SK-N-MC (cell line): Measurements from ENCODE around the gene PHYH.

Experiments
- EZH2 ChIP-seq: fragments of 200-600 bp; sonication (generic); IDR thresholded peaks from one replicate; pipeline ENCODE4 v1.6.1; 2017; ENCODE audit warnings: antibody characterized with exemption
- FOXP2 ChIP-seq: optimal IDR thresholded peaks from 2 replicates; pipeline ENCODE3; 2011; ENCODE audit warnings: mild to moderate bottlenecking, moderate library complexity; ENCODE audit not compliant: insufficient read depth; ENCODE audit errors: extremely low read length, control extremely low read depth
- POLR2AphosphoS5 ChIP-seq: IDR thresholded peaks from 2 replicates; pipeline ENCODE4 v1.6.1; 2012; ENCODE audit warnings: mild to moderate bottlenecking, low read depth, low read length, borderline replicate concordance

DNA sequence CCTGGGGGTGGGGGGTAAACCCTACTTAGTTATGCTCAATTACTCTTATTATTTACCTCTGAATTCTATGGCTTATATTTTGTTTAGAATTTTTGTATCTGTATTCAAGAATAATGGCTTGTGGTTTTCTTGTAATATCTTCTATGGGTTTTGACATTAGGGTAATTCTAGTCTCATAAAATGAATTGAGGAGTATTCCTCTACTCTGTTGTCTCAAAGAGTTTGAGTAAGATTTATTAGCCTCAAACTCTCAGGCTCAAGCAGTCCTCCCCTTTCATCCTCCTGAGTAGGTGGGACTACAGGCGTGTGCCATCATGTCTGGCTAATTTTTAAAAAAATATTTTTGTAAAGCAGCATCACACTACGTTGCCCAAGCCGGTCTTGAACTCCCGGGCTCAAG lies 46.1 kb downstream of the PHYH start:
- no peak for TF ChIP-seq EZH2
- no peak for TF ChIP-seq POLR2AphosphoS5
- no peak for TF ChIP-seq FOXP2
